Measurements from ENCODE around the gene NDUFB6.

DNA sequence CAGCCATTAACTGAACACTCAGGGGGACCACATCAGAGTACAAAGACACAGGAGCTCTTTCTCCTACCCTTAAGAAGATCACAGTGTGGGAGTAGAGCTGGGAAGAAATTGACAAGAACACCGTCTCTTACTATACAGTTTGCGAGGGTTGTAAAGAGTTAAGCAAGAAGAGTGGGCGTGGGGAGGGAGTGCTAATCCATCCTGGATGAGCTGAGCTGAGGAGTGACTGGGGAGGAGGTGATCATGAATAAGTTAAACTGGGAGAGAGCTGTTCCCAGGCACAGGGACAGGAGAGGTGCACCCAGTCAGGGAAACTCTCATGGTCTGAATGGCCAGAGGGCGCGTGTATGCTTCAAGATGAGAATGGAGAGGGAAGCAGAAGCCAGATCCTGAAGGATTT, 45.3 kb upstream of the NDUFB6 start:
- TF ChIP-seq, protein P1, sequence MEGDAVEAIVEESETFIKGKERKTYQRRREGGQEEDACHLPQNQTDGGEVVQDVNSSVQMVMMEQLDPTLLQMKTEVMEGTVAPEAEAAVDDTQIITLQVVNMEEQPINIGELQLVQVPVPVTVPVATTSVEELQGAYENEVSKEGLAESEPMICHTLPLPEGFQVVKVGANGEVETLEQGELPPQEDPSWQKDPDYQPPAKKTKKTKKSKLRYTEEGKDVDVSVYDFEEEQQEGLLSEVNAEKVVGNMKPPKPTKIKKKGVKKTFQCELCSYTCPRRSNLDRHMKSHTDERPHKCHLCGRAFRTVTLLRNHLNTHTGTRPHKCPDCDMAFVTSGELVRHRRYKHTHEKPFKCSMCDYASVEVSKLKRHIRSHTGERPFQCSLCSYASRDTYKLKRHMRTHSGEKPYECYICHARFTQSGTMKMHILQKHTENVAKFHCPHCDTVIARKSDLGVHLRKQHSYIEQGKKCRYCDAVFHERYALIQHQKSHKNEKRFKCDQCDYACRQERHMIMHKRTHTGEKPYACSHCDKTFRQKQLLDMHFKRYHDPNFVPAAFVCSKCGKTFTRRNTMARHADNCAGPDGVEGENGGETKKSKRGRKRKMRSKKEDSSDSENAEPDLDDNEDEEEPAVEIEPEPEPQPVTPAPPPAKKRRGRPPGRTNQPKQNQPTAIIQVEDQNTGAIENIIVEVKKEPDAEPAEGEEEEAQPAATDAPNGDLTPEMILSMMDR (IDR thresholded peaks at IDR 0.05 in 4 of 5, conservative IDR thresholded peaks at IDR 0.05 in 1 of 5), result no peak
- no peak for TF ChIP-seq POLR2A (IDR thresholded peaks at IDR 0.05)

Measured in gastrocnemius medialis (tissue), 4 donors.